Activated CD4-positive, alpha-beta T cell treated with anti-CD3 and anti-CD28 coated beads for 1 hour (primary cell): ENCODE results near the gene KBTBD6.
"Not testable (repeated sequence)": the region's sequence is repeated elsewhere in the genome, so short reads cannot be mapped to it uniquely, and the experiment has no call there.

ENCODE experiments used
- DNase-seq: peaks from one replicate; pipeline ENCODE4 v3.0.0-alpha.2; 2020

KBTBD6 gene, protein sequence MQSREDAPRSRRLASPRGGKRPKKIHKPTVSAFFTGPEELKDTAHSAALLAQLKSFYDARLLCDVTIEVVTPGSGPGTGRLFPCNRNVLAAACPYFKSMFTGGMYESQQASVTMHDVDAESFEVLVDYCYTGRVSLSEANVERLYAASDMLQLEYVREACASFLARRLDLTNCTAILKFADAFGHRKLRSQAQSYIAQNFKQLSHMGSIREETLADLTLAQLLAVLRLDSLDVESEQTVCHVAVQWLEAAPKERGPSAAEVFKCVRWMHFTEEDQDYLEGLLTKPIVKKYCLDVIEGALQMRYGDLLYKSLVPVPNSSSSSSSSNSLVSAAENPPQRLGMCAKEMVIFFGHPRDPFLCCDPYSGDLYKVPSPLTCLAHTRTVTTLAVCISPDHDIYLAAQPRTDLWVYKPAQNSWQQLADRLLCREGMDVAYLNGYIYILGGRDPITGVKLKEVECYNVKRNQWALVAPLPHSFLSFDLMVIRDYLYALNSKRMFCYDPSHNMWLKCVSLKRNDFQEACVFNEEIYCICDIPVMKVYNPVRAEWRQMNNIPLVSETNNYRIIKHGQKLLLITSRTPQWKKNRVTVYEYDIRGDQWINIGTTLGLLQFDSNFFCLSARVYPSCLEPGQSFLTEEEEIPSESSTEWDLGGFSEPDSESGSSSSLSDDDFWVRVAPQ

DNA sequence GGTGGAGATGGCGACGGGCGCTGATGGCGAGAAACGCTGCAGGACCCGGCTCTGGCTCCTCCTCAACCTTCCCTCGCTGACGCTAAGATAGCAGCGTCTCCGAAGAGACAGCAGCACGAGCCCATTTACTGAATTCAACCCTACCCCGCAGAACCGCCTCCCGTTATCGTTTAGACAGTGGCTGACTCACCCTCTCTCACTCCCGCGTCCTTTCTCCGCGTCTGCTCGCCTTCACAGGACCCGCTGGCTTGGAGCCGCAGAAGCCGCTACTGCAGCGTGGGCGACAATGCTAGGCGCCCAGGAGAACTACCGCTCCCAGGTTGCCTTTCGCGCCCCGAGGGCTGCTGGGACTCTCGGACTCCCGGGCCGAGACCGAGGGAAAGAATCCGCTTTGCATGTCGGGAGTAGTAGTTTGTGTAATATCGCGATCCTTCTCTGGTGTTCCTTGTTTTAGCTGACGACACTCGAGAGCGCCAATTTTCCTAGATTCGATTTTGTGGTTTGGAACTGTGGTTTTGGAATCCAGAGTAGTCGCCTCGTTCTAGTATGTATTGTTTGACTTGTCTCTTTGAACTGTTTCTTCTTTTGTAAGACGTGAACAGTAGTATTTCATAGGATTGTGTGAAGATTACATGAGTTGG lies at the start of gene KBTBD6:
TSS of gene KBTBD6 (minus strand) at position 291 of the 641 bp plus-strand sequence. CDS start 291 bp downstream, outside the sequence.
- peak; percentile 90 for DNase-seq

DNA sequence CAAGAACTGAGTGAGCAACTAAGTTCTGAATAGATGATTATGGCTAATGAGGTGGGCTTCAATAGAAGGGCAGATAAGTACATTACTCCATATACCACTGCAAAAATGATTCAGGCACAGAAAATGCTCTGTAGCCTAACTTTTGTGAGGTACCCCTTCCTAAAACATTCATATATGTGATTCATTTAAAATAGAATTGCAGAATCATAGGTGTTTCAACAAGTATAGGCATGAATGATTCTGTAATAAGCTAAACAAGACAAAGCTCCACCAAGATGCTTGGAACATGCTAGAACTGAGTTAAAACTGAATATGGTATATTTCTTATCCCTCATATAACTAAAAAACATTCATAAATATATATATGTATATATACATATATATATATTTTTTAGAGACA lies 49.6 kb upstream of the KBTBD6 start:
- no peak for DNase-seq

DNA sequence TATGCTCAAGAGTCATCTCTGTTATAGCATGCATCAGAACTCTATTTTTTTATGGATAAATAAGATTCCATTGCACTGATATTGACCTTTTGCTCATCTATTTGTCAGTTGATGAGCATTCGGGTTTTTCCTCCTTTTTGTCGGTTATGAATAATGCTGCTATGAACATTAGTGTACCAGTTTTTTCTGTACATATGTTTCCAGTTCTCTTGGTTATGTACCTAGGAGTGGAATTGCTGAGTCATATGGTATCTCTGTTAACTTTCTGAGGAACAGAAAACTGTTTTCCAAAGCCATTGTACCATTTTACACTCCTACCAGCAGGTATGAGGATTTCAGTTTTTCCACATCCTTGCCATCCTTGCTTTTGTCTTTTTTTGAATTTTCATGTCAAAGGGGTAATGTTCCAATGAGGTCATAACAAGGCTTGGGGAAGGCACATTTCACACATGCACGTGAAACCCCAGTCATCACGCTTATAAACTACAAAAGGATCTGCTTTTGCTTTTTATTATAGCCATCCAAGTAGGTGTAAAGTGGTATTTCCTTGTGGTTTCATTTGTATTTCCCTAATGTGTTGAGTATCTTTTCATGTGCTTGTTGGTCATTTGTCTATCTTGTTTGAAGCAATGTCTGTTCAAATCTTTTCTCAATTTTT lies 47.1 kb upstream of the KBTBD6 start:
- no peak for DNase-seq

DNA sequence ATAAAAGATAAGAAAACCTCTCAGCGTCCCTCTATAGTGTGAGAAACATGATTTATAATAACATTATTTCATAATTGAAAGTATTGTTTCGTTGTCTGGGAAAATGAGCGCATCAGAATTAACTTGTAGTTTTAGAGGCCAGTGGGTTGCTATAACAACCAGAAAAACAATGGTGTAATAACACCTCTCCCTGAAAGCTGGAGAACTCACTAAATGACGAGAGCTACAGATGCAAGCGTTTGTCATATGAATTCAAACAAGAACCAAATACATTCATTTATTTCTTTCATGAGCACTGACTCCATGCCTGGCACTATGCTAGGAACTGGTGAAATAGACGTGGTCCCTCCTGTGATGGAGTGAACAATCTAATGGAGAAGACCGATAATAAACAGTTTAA lies 45.4 kb upstream of the KBTBD6 start:
- DNase-seq: no peak

- DNase-seq: no peak
Measured at GRCh38 chr13:41177616-41178015, 45.0 kb upstream of the KBTBD6 start.

DNA sequence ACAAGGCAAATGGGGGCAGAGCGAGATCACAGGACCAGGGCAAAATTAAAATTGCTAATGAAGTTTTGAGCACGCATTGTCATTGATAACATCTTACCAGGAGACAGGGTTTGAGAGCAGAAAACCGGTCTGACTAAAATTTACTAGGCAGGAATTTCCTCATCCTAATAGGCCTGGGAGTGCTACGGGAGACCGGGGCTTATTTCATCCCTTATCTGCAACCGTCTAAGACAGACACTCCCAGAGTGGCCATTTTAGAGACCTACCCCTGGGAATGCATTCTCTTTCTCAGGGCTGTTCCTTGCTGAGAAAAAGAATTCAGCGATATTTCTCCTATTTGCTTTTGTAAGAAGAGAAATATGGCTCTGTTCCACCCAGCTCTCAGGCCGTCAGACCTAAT lies 43.0 kb upstream of the KBTBD6 start:
- DNase-seq: not testable (repeated sequence)

DNA sequence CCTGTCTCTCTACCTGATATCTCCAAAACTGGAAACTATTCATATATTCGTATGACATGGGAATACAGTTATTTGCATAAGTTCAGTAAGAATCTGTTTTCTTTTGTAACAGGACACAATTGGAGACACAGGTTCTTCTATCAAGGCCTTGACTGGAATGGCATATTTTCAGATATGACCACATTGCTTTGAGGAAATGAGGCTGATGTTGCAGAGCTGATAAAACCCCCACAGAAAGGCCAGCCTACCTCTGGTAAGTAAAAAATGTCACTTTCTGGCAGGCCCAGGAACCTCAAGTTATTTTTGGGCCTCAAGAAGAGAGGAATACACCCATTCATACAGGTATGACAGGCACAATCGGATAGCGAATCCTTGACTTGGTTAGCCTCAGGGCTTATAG lies 29.5 kb upstream of the KBTBD6 start:
- DNase-seq: no peak

DNA sequence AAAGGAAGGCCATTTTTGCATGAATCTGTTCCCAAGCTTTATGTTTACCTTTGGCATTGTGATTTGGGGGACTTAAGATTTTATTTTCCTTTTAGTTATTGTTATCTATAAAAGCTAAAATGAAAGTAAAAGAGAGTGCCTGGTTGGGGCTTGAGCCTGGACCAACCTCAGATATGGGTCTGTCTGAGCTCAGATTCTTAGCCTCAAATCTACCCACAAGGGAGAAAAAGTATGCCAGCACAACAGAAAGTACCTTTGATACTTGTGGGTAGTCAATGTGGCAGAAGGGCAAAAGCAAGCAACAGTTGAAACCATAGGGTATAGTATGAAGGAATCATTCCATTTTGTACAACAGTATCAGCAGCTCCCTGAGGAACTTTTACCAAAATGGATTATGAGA lies 26.6 kb upstream of the KBTBD6 start:
- DNase-seq: no peak

DNA sequence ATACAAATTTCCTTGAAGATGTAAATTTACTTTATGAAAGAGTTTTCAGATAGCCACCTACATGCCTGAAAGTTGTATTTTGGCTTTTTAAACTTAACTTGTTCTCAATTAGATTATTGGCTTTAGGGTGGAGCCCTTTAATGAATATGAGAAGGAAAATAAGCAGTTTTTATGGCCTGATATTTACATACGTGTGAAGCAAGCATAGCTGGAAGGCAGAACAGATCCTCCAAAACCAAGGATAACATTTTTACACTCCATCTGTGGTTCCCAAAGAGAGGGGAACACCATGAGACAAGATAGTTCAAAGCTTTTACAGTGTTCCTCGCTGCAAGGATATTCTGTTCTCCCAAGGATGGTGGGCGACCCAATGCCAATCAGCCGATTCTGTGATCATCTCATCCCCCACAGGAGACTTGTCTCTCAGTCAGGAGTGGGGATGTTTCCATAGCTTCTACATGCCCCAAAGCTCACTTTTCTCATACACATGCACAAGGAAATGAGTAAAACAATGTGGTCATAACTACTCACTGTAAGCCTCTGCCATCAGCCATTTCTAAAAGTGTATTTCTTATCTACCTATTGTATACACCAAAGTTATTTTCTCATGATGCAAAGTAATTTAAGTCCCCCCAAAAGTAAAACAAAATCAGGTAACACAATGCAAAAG lies 24.6 kb upstream of the KBTBD6 start:
- no peak for DNase-seq

GRCh38 chr13:41156620-41157019 lies 24.0 kb upstream of the KBTBD6 start:
- DNase-seq: no peak

GRCh38 chr13:41154042-41154441 lies 21.4 kb upstream of the KBTBD6 start:
- DNase-seq: no peak

- DNase-seq: no peak
Measured at GRCh38 chr13:41152005-41152404, 19.4 kb upstream of the KBTBD6 start.

GRCh38 chr13:41150058-41150457 lies 17.5 kb upstream of the KBTBD6 start:
- DNase-seq: no peak

GRCh38 chr13:41148419-41149283 lies 16.0 kb upstream of the KBTBD6 start:
- DNase-seq: no peak

DNA sequence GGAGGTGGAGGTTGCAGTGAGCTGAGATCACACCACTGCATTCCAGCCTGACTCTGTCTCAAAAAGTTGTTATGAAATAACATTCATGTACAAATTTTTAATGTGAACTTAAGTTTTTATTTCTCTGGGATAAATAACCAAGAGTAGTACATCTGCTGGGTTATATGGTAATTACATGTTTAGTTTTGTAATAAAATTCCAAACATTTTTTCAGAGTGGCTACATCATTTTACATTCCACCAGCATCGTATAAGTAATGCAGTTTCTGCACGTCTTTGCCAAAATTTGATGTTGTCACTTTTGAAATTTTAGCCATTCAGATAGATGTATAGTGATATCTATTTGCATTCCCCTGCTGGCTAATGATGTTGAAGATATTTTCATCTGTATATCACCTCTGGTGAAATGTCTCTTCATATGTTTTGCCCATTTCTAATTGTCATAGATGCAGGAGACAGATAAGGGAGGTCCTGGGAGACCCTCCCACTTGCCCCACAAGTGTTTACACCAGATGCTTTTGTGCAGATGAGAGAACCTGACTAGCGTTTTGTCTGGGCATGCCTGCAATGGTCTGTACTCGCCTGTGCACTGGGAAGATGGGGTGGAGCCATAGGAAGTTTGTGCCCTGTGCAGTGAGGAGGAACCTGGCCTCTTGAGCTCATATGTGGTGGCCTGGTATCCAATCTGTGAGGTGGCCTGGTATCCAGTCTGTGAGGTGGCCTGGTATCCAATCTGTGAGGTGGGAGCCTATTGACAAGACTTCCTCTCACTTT lies 12.7 kb upstream of the KBTBD6 start:
- DNase-seq: no peak

GRCh38 chr13:41144576-41144975 lies 12.0 kb upstream of the KBTBD6 start:
- no peak for DNase-seq

DNA sequence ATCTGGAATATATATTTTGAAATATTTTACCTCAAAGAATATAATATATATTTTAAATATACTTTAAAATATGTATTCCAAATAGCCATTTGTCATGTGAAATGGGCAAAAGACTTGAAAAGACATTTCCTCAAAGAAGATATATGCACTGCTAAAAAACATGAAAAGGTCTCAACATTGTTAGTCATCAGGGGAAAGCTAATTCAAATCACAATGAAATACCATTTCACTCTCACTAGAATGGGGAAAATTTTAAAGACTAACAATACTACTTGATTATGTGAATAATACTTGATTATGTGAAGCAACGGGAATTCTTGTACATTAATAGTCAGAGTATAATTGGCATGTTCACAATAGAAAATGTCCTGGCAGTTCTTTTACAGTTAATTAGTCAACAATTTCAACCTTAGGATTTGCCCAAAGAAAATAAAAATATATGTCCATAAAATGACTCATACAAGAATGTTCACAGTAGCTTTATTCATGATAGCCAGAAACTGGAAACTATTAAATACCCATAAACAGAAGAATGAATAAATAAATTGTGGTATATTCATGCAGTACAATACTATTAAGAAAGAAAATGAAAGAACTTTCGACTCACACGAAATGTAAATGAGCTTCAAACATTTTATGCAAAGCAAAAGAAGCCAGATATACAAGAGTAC lies 6.8 kb upstream of the KBTBD6 start:
- no peak for DNase-seq

- DNase-seq: no peak
Measured at GRCh38 chr13:41137951-41138350, 5.3 kb upstream of the KBTBD6 start.

DNA sequence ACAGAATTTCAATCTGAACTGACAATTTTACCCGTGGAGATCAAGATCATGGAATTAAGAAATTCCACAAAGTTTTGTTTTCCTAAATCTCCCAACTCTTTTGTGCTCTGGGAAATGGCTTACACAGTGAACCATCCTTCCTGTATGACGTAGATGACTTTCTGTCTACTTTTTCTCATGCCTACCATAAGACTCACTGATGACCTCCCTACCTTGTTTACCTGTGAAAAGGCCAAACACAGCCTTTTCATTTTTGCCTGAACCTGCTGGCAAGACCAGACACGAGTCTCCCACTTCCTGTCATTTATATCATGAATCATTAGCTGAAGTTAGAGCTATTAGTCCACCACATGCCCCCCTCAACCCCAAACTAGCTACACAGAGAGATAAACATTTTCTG lies 4.6 kb upstream of the KBTBD6 start:
- DNase-seq: no peak

GRCh38 chr13:41136396-41137031 lies 3.9 kb upstream of the KBTBD6 start:
- DNase-seq: no peak
